ENCODE results near the gene ANKRD24.
"Not testable (repeated sequence)": the region's sequence is repeated elsewhere in the genome, so short reads cannot be mapped to it uniquely, and the experiment has no call there.

GRCh38 chr19:4135386-4135785 is 47.1 kb upstream of the ANKRD24 start:
- not testable (repeated sequence) for TF ChIP-seq CTCF, EP300 (IDR thresholded peaks at IDR 0.05)

Data from ovary (tissue), 3 donors.